Measurements from ENCODE around the gene TTN. TPM values are rescaled to one million over a fixed set of nuclear protein-coding genes. Genes with fewer than 3 reads are reported as not detected.
"Not testable (repeated sequence)": the region's sequence is repeated elsewhere in the genome, so short reads cannot be mapped to it uniquely, and the experiment has no call there.

Gene TTN
- total RNA-seq, 1 donor from 2014 or later = 1.3 TPM

GRCh38 chr2:178674122-178674521 is 133.1 kb downstream of the TTN start:
- Mint-ChIP-seq H3K9me3 (no peaks in the 10 kb centered on the region), H3K27ac (no peak overlapping the region), H3K4me3 (no peak overlapping the region), H3K36me3 (no peaks in the 10 kb centered on the region), H3K27me3 (ENCODE audit: insufficient read depth, low read depth) (no peaks in the 10 kb centered on the region), H3K4me1 (no peaks in the 10 kb centered on the region)
- H3K36me3 ChIP-seq = no peaks in the 10 kb centered on the region
- no peaks in the 10 kb centered on the region for H3K27me3 ChIP-seq
- no peak overlapping the region for H3K9ac ChIP-seq
- no peak overlapping the region for H2AFZ ChIP-seq (replicated peaks)
- TF ChIP-seq EZH2phosphoT487 (IDR thresholded peaks at IDR 0.05) = no peak
- TF ChIP-seq EZH2 (IDR thresholded peaks at IDR 0.05) = no peak
- peak; percentile 52 for TF ChIP-seq CTCF (IDR thresholded peaks at IDR 0.05)
- no peaks in the 10 kb centered on the region for H4K20me1 ChIP-seq (ENCODE audit: low read depth)
- no peak overlapping the region for H3K4me2 ChIP-seq
- H3K79me2 ChIP-seq (ENCODE audit: low read depth) = no peaks in the 10 kb centered on the region
- H3K27ac ChIP-seq = no peak overlapping the region
- peak; percentile 19 for DNase-seq (ENCODE audit: low spot score)
- H3K9me3 ChIP-seq (ENCODE audit: low read depth) = no peaks in the 10 kb centered on the region
- no peaks in the 10 kb centered on the region for H3F3A ChIP-seq (ENCODE audit: low read depth)
- H3K4me1 ChIP-seq = no peaks in the 10 kb centered on the region
- no peak overlapping the region for H3K4me3 ChIP-seq

GRCh38 chr2:178666458-178666857 is 140.8 kb downstream of the TTN start:
- Mint-ChIP-seq H3K9me3 (no peaks in the 10 kb centered on the region), H3K27me3 (ENCODE audit: insufficient read depth, low read depth) (peaks cover 2% of the 10 kb centered on the region), H3K36me3 (no peaks in the 10 kb centered on the region), H3K4me3 (no peak overlapping the region), H3K4me1 (no peaks in the 10 kb centered on the region), H3K27ac (no peak overlapping the region)
- Histone ChIP-seq H4K20me1 (ENCODE audit: low read depth) (no peaks in the 10 kb centered on the region), H3F3A (ENCODE audit: low read depth) (no peaks in the 10 kb centered on the region), H3K9ac (no peak overlapping the region), H3K9me3 (ENCODE audit: low read depth) (no peaks in the 10 kb centered on the region), H3K4me1 (no peaks in the 10 kb centered on the region), H3K27ac (no peak overlapping the region), H3K4me3 (no peak overlapping the region), H2AFZ (replicated peaks) (no peak overlapping the region), H3K27me3 (no peaks in the 10 kb centered on the region), H3K36me3 (no peaks in the 10 kb centered on the region), H3K4me2 (no peak overlapping the region), H3K79me2 (ENCODE audit: low read depth) (no peaks in the 10 kb centered on the region)
- DNase-seq (ENCODE audit: low spot score) = no peak
- no peak for TF ChIP-seq CTCF (IDR thresholded peaks at IDR 0.05)
- no peak for TF ChIP-seq EZH2phosphoT487 (IDR thresholded peaks at IDR 0.05)
- TF ChIP-seq EZH2 (IDR thresholded peaks at IDR 0.05) = no peak

- not testable (repeated sequence) for H3K36me3 Mint-ChIP-seq; H3K4me1 ChIP-seq; H3K9me3 Mint-ChIP-seq; H3K4me3 ChIP-seq; H3K4me1 Mint-ChIP-seq; DNase-seq (ENCODE audit: low spot score); H3K27ac Mint-ChIP-seq; H3K27ac ChIP-seq; H3K27me3 Mint-ChIP-seq (ENCODE audit: insufficient read depth, low read depth); H3F3A ChIP-seq (ENCODE audit: low read depth); H3K9me3 ChIP-seq (ENCODE audit: low read depth); H3K36me3 ChIP-seq; H3K79me2 ChIP-seq (ENCODE audit: low read depth); H3K4me2 ChIP-seq; H3K4me3 Mint-ChIP-seq; H2AFZ ChIP-seq (replicated peaks); H3K9ac ChIP-seq; H3K27me3 ChIP-seq; H4K20me1 ChIP-seq (ENCODE audit: low read depth)
These were observed 148.7 kb downstream of the TTN start for GRCh38 chr2:178658480-178658879.

GRCh38 chr2:178650554-178650953 is 156.7 kb downstream of the TTN start:
- H3K4me1 Mint-ChIP-seq = no peaks in the 10 kb centered on the region
- no peaks in the 10 kb centered on the region for H3K36me3 ChIP-seq
- no peak overlapping the region for H3K4me3 Mint-ChIP-seq
- no peaks in the 10 kb centered on the region for H3K9me3 Mint-ChIP-seq
- H3K4me2 ChIP-seq = no peak overlapping the region
- H3K4me1 ChIP-seq = no peaks in the 10 kb centered on the region
- H3K27me3 ChIP-seq = no peaks in the 10 kb centered on the region
- TF ChIP-seq CTCF (IDR thresholded peaks at IDR 0.05) = no peak
- no peak for TF ChIP-seq EZH2 (IDR thresholded peaks at IDR 0.05)
- no peak for TF ChIP-seq EZH2phosphoT487 (IDR thresholded peaks at IDR 0.05)
- no peaks in the 10 kb centered on the region for H3K36me3 Mint-ChIP-seq
- no peak overlapping the region for H3K4me3 ChIP-seq
- no peak overlapping the region for H2AFZ ChIP-seq (replicated peaks)
- H3K9ac ChIP-seq = no peak overlapping the region
- H3K27me3 Mint-ChIP-seq (ENCODE audit: insufficient read depth, low read depth) = no peaks in the 10 kb centered on the region
- H3K9me3 ChIP-seq (ENCODE audit: low read depth) = no peaks in the 10 kb centered on the region
- no peak overlapping the region for H3K27ac ChIP-seq
- no peaks in the 10 kb centered on the region for H4K20me1 ChIP-seq (ENCODE audit: low read depth)
- H3F3A ChIP-seq (ENCODE audit: low read depth) = no peaks in the 10 kb centered on the region
- H3K27ac Mint-ChIP-seq = no peak overlapping the region
- DNase-seq (ENCODE audit: low spot score) = no peak
- no peaks in the 10 kb centered on the region for H3K79me2 ChIP-seq (ENCODE audit: low read depth)
